H1 (cell line): ENCODE measurements around the gene WDR7. TPM values are rescaled to one million over a fixed set of nuclear protein-coding genes. Genes with fewer than 3 reads are reported as not detected.

Source experiments
- CTBP2 ChIP-seq: IDR thresholded peaks from 2 replicates; pipeline ENCODE4 v1.7.0; 2011; ENCODE audit warnings: borderline replicate concordance, mild to moderate bottlenecking, moderate library complexity, mixed read lengths, low read length; ENCODE audit not compliant: insufficient read depth, insufficient read length
- EZH2 ChIP-seq: fragments of 200-600 bp; sonication (generic); IDR thresholded peaks from 2 replicates; pipeline ENCODE4 v1.7.1; 2012; ENCODE audit warnings: low read depth, mild to moderate bottlenecking, moderate library complexity, low read length, inconsistent platforms; ENCODE audit not compliant: severe bottlenecking
- GTF2F1 ChIP-seq: IDR thresholded peaks from 2 replicates; pipeline ENCODE4 v1.6.1; 2012; ENCODE audit warnings: low read depth, low read length, improper control_type of control experiment, borderline replicate concordance
- HDAC6 ChIP-seq: IDR thresholded peaks from one replicate; pipeline ENCODE4 v1.7.1; 2012; ENCODE audit warnings: low read depth, mild to moderate bottlenecking, inconsistent platforms, low read length, moderate library complexity
- POLR2AphosphoS5 ChIP-seq: IDR thresholded peaks from 2 replicates; pipeline ENCODE4 v1.6.1; 2011; ENCODE audit warnings: low read depth, low read length
- polyA plus RNA-seq, 7 experiments: library from polyadenylated mRNA; depleted of rRNA in 3 of 7; stranded (reverse) in 5 of 7; unstranded in 2 of 7; fragments of >200 nt in 5 of 7; fragments of 200-250 nt in 2 of 7; gene quantifications; 1 replicate in 5 of 7; 2 replicates in 1 of 7; 4 replicates in 1 of 7; pipeline versions ENCODE4 v1.2.1 to v1.2.3, GENCODE V29; 2011 to 2013; ENCODE audit warnings: missing spikeins in 2 of 7, mixed read lengths in 2 of 7
- total RNA-seq: library from RNA; stranded (reverse); fragmentation: NEBNext Ultra II Directional; extraction: Animal tissue kit (Norgen Biotek cat#: 25700); gene quantifications from 2 replicates; pipeline ENCODE4 v1.2.1, GENCODE V29; 2021

WDR7 gene
- total and polyA plus RNA-seq, 2 of the 8 experiments (the other 6 are each of a cell fraction or from before 2014, with no cell fraction given) = 5.5 to 15.2 TPM

DNA sequence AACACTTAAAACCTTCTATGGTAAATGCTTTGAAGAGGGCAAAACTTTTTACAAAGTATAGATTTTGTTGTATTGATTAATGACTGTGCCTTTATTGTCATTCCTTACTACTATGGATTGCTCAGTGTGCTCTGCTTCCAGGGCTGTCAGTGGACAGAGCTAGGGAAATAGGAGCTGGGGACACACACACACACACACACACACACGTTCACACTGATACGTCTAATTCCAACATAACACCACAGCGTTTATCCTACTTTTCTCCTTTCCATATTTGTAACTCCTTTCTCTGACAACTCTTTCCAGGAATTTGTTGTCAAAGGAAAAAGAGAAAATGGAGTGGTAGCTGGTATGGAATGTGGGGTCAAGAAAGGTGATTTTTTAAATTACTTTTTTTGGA, 21.8 kb downstream of the WDR7 start (continued):
- TF ChIP-seq CTBP2 = no peak
- no peak for TF ChIP-seq HDAC6
- no peak for TF ChIP-seq POLR2AphosphoS5
- TF ChIP-seq EZH2 = no peak
- no peak for TF ChIP-seq GTF2F1
